ENCODE data around the gene CH25H. TPM values are rescaled to one million over a fixed set of nuclear protein-coding genes. Genes with fewer than 3 reads are reported as not detected.

Gene CH25H
- total RNA-seq, 1 donor from 2014 or later = 4.4 TPM

DNA sequence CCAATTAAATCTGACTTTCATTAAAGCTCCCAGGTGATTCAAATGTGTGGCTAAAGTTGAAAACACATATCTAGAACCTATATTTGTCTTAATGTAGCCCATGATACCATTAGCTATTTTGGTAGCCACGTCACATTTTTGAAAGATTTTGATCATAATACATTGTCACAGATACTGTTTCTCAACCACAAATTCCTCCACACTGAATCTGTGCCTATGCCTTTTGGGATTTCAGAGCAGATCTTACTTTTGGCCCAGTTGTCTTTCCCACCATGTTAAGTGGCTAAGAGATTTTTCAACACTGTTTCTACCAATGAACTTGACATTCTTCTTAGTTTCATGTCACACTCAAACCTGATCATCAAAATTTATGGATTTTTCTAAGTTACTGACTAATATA, 47.4 kb downstream of the CH25H start:
- no peaks in the 10 kb centered on the region for H3K9me3 ChIP-seq
- H3K4me1 ChIP-seq = no peaks in the 10 kb centered on the region
- no peak for DNase-seq
- no peak for ATAC-seq
- H3K27me3 ChIP-seq (ENCODE audit: low read depth) = no peaks in the 10 kb centered on the region
- TF ChIP-seq, protein P1, sequence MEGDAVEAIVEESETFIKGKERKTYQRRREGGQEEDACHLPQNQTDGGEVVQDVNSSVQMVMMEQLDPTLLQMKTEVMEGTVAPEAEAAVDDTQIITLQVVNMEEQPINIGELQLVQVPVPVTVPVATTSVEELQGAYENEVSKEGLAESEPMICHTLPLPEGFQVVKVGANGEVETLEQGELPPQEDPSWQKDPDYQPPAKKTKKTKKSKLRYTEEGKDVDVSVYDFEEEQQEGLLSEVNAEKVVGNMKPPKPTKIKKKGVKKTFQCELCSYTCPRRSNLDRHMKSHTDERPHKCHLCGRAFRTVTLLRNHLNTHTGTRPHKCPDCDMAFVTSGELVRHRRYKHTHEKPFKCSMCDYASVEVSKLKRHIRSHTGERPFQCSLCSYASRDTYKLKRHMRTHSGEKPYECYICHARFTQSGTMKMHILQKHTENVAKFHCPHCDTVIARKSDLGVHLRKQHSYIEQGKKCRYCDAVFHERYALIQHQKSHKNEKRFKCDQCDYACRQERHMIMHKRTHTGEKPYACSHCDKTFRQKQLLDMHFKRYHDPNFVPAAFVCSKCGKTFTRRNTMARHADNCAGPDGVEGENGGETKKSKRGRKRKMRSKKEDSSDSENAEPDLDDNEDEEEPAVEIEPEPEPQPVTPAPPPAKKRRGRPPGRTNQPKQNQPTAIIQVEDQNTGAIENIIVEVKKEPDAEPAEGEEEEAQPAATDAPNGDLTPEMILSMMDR (IDR thresholded peaks at IDR 0.05) = no peak
- intact Hi-C loops (cut with DNase I) = no loop called here
- H3K4me3 ChIP-seq = no peak overlapping the region
- no peak overlapping the region for H3K27ac ChIP-seq
- H3K36me3 ChIP-seq = no peaks in the 10 kb centered on the region

DNA sequence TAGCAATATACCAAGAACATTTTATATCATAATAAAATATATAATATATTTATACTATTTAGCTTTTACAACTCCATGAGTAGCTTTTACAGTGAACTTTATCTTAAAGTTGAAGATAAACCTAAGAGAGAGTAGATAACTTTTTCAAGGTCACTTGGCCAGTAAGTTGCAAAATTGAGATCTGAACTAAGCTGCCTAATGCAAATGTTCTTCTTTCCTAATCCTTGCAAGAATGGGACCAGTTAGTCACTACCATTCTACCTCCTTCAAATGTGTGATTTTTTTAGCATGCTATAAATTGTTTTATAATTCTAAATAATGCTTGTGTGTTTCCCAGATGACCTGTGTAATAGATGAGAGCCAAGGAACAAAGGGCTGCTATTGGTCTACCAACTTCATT, 47.8 kb downstream of the CH25H start:
- intact Hi-C loops (cut with DNase I) = no loop called here
- DNase-seq (no peak), ATAC-seq (no peak)
- TF ChIP-seq, protein P1 (IDR thresholded peaks at IDR 0.05) = no peak
- Histone ChIP-seq H3K9me3 (no peaks in the 10 kb centered on the region), H3K27me3 (ENCODE audit: low read depth) (no peaks in the 10 kb centered on the region), H3K4me1 (no peaks in the 10 kb centered on the region), H3K36me3 (no peaks in the 10 kb centered on the region), H3K4me3 (no peak overlapping the region), H3K27ac (no peak overlapping the region)

DNA sequence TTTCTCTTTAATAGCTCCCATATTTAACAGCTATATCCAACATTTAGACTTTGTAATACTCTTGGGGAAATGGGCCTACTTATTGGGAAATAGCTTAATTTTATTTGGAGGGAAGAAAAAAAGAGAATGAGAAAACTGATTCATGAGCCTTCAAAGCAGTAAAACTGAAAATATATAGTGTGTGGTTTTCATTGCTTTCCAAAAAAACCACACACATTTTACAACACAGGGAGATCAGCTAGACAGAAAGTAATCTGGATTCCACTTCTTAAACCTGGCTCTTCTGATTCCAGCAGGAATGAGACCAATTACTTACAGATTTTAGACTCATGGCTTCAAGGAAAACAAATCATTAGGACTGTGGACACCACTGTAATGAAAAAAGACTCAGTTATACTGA, 48.7 kb downstream of the CH25H start:
- DNase-seq (no peak), ATAC-seq (no peak)
- no peaks in the 10 kb centered on the region for H3K9me3 ChIP-seq
- no peak overlapping the region for H3K27ac ChIP-seq
- H3K4me3 ChIP-seq = no peak overlapping the region
- no peaks in the 10 kb centered on the region for H3K27me3 ChIP-seq (ENCODE audit: low read depth)
- intact Hi-C loops (cut with DNase I) = no loop called here
- H3K36me3 ChIP-seq = no peaks in the 10 kb centered on the region
- TF ChIP-seq, protein P1 (IDR thresholded peaks at IDR 0.05) = no peak
- no peaks in the 10 kb centered on the region for H3K4me1 ChIP-seq

DNA sequence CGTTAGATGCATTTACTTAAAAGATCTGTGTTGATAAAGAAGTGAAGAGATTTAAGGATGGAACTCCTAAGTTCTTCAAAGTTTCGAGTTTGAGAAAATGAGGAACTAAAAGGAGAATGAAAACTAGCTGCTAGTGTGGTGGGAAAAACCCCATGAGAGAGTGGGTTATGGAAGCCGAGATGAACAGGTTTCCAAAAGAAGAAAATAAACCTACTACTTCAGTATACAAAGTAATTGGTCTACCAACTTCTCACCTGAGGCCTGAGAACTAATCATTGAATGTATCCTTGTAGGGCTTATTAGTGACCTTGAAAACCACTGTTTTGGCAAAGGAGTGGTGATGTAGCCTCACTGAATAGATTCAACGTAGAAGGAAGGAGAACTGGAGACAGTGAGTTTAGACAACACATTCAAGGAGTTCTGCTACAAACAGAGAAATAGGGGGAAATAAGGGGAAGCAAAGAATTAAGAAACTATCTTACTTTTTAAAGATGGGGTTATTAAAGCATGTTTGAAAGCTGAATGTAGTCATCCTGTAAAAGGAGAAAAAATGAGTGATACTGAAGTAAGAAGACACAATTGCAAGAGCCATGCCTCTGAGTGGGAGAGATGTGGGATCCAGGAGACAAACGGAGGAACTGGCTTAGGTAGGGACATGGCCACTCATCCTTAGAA, 50.8 kb downstream of the CH25H start:
- Histone ChIP-seq H3K9me3 (no peaks in the 10 kb centered on the region), H3K4me1 (no peaks in the 10 kb centered on the region), H3K36me3 (no peaks in the 10 kb centered on the region), H3K4me3 (no peak overlapping the region), H3K27me3 (ENCODE audit: low read depth) (no peaks in the 10 kb centered on the region), H3K27ac (no peak overlapping the region)
- intact Hi-C loops (cut with DNase I) = no loop called here
- ATAC-seq (no peak), DNase-seq (no peak)
- TF ChIP-seq, protein P1 (IDR thresholded peaks at IDR 0.05) = no peak

Other genes with a start within 250 kb of the CH25H start
- 35.7 TPM for gene FAS, start 216.5 kb downstream of the CH25H start, total RNA-seq
- 174 TPM for gene LIPA, start 44.5 kb upstream of the CH25H start, total RNA-seq
- 64.8 TPM for gene IFIT2, start 94.7 kb upstream of the CH25H start, total RNA-seq
- 117 TPM for gene IFIT3, start 120.7 kb upstream of the CH25H start, total RNA-seq
- gene IFIT1B, start 170.7 kb upstream of the CH25H start, total RNA-seq = not detected
- 71.8 TPM for gene IFIT1, start 185.3 kb upstream of the CH25H start, total RNA-seq
- 25.3 TPM for gene IFIT5, start 207.3 kb upstream of the CH25H start, total RNA-seq

All from lower lobe of right lung (tissue), 2 donors.